Esophagus muscularis mucosa (tissue), 4 donors: ENCODE results near the gene SLC22A5.

ENCODE experiments used
- CTCF ChIP-seq, 3 experiments: fragments of 200-600 bp in 2 of 3; fragments of 450-650 bp in 1 of 3; sonication (generic) in 2 of 3; IDR thresholded peaks; one replicate each; pipeline ENCODE4 v1.5.1; 2017 to 2019; ENCODE audit warnings: antibody characterized with exemption in 3 of 3, mild to moderate bottlenecking in 2 of 3, moderate library complexity in 1 of 3
- EP300 ChIP-seq: sonication (generic); formaldehyde crosslinking; IDR thresholded peaks from one replicate; pipeline ENCODE4 v1.6.1; 2017; ENCODE audit warnings: antibody characterized with exemption
- POLR2A ChIP-seq: fragments of 450-650 bp; IDR thresholded peaks from one replicate; pipeline ENCODE4 v1.6.1; 2017; ENCODE audit warnings: antibody characterized with exemption, moderate library complexity, mild to moderate bottlenecking, low read depth

DNA sequence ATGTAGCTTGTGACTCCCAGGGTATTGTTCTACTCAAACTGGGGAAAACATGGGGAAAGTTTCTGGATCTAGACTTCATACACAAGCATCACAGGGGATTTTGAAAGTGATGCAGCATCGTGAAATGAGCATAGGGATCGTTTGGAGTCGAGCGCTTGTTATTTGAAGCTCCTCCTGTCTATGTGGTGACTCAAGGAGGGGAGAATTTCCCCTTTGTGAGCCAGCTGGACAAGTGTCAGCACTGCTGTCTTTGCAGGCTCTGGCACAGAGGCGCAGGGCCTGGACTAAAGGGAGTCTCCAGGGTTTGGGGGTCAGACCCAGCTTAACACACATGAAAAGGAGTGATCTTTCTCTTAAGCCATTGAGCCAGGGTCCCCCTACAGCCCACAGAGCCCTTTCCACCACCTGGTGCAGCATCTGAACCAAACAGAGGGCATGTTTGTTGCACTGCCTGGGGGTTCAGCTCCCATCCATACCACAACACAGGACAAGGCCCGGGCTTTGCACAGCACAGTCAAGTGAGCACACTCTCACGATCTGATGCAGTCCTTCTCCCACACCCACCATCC is 70.1 kb downstream of the SLC22A5 start:
- TF ChIP-seq POLR2A (no peak), CTCF (IDR thresholded peaks at IDR 0.05) (no peak), EP300 (no peak)
